ENCODE results near the gene GTPBP6. TPM values are rescaled to one million over a fixed set of nuclear protein-coding genes. Genes with fewer than 3 reads are reported as not detected.
"Not testable (repeated sequence)": the region's sequence is repeated elsewhere in the genome, so short reads cannot be mapped to it uniquely, and the experiment has no call there.

GTPBP6 gene
- total RNA-seq, 2 experiments from 2014 or later, result 60.0 to 62.4 TPM

DNA sequence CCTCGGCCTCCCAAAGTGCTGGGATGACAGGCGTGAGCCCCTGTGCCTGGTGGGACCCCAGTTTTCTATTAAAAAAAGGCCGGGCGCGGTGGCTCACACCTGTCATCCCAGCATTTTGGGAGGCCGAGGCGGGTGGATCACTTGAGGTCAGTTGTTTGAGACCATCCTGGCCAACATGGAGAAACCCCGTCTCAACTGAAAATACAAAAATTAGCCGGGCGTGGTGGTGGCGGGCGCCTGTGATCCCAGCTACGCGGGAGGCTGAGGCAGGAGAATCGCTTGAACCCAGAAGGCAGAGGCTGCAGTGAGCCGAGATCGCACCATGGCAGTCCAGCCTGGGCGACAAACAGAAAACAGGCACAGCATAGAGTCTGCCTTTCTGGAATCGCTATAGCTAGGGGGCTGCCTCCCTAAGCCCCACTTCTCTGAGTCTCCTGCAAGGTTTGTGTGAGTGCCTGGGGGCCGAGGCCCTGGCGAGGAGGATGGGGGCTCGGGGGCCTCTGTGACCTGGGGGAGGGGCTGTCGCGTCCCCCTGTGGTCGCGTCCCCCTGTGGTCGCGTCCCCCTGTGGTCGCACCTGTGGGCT, 11.6 kb upstream of the GTPBP6 start:
- H3K4me3 Mint-ChIP-seq; DNase-seq; H3K9me3 Mint-ChIP-seq; H3K27ac Mint-ChIP-seq; H3K36me3 Mint-ChIP-seq; intact Hi-C loops (cut with micrococcal nuclease); CTCF ChIA-PET; H3K4me1 Mint-ChIP-seq (ENCODE audit: low read depth); H3K27me3 Mint-ChIP-seq; POLR2A ChIA-PET: not testable (repeated sequence)

GRCh38 chrX:329291-329910, 10.8 kb upstream of the GTPBP6 start:
- Mint-ChIP-seq H3K9me3 (no peaks in the 10 kb centered on the region), H3K4me1 (ENCODE audit: low read depth) (peaks cover 2% of the 10 kb centered on the region), H3K36me3 (peaks cover 2% of the 10 kb centered on the region), H3K27me3 (peaks cover 1% of the 10 kb centered on the region), H3K4me3 (no peak overlapping the region), H3K27ac (no peak overlapping the region)
- CTCF ChIA-PET, result no interaction called here
- POLR2A ChIA-PET, result no interaction called here
- no peak for DNase-seq
- intact Hi-C loops (cut with micrococcal nuclease), result no loop called here

DNA sequence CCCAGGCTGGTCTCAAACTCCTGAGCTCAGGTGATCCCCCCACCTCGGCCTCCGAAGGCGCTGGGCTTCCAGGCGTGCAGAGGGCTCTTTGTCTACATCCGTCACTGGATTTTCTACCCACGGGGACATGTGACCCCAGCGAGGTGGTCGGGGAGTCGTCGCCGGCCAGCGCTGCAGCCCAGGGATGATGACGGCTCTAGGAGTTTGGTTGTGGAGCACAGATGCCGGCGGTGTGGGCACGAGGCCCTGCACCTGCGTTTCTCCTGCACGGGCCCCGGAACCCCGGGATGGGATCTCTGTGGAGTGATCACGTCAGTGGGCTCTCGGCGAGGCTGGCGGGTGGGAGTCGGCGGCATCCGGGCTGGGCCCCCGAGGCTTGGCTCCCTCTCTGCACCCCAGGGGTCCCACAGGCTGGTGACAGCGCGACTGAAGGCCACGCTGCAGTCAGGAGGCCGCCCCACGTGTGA, 9.1 kb upstream of the GTPBP6 start:
- no peak overlapping the region for H3K27ac Mint-ChIP-seq
- peaks cover 7% of the 10 kb centered on the region for H3K4me1 Mint-ChIP-seq (ENCODE audit: low read depth)
- H3K36me3 Mint-ChIP-seq, result no peaks in the 10 kb centered on the region
- intact Hi-C loops (cut with micrococcal nuclease), result no loop called here
- peaks cover 1% of the 10 kb centered on the region for H3K27me3 Mint-ChIP-seq
- POLR2A ChIA-PET, result no interaction called here
- H3K9me3 Mint-ChIP-seq, result no peaks in the 10 kb centered on the region
- no peak for DNase-seq
- CTCF ChIA-PET, result no interaction called here
- H3K4me3 Mint-ChIP-seq, result no peak overlapping the region

GRCh38 chrX:324664-325063, 6.1 kb upstream of the GTPBP6 start:
- peaks cover 14% of the 10 kb centered on the region for H3K4me1 Mint-ChIP-seq (ENCODE audit: low read depth)
- H3K4me3 Mint-ChIP-seq; DNase-seq; CTCF ChIA-PET; H3K27ac Mint-ChIP-seq; H3K36me3 Mint-ChIP-seq; intact Hi-C loops (cut with micrococcal nuclease); H3K9me3 Mint-ChIP-seq; POLR2A ChIA-PET; H3K27me3 Mint-ChIP-seq: not testable (repeated sequence)

GRCh38 chrX:323721-324628, 5.4 kb upstream of the GTPBP6 start:
- no peaks in the 10 kb centered on the region for H3K36me3 Mint-ChIP-seq
- H3K9me3 Mint-ChIP-seq, result no peaks in the 10 kb centered on the region
- peak overlapping the region; percentile 15 for H3K27ac Mint-ChIP-seq
- intact Hi-C loops (cut with micrococcal nuclease), result no loop called here
- DNase-seq, result peak; percentile 51
- no peaks in the 10 kb centered on the region for H3K27me3 Mint-ChIP-seq
- ChIA-PET CTCF (no interaction called here), POLR2A (no interaction called here)
- H3K4me1 Mint-ChIP-seq (ENCODE audit: low read depth), result peaks cover 14% of the 10 kb centered on the region
- peak overlapping the region; percentile 49 for H3K4me3 Mint-ChIP-seq

DNA sequence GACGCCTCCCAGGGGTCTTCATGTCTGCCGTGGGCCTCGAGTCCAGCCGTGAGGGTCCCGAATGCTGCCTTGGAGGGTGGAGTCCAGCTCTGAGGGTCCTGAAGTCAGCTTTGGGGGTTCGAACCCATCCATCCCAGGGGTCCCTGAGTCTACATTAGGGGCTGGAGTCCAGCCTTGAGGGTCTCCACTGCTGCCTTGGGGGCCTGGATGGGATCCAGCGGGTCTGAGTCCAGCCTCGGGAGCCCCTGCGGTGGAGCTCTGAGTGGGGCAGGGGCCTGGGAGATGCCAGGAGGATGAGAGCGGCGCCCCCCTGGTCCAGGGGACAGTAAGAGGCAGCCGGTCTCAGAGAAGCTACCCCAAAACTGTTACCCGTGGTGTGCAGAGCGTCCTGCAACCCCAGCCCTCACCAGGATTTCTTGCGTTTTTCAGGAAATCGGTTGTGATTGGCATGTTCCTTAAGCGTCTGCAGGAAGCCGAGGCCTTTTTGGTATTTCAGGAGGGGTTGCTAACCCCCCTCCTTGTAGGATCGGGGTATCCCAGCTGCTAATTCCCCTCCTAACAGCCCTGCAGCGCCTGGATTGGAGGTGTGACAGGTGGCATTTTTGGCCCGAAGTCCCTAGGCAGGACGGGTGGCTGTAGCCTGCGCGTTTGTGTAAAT, 1.7 kb upstream of the GTPBP6 start:
- H3K4me3 Mint-ChIP-seq, result peak overlapping the region; percentile 81
- CTCF ChIA-PET, result no interaction called here
- peak overlapping the region; percentile 77 for H3K27ac Mint-ChIP-seq
- peaks cover 25% of the 10 kb centered on the region for H3K4me1 Mint-ChIP-seq (ENCODE audit: low read depth)
- POLR2A ChIA-PET, result no interaction called here
- H3K36me3 Mint-ChIP-seq, result peaks cover 6% of the 10 kb centered on the region
- peak; percentile 28 for DNase-seq
- intact Hi-C loops (cut with micrococcal nuclease), result no loop called here
- no peaks in the 10 kb centered on the region for H3K27me3 Mint-ChIP-seq
- no peaks in the 10 kb centered on the region for H3K9me3 Mint-ChIP-seq

- H3K27me3 Mint-ChIP-seq, result no peaks in the 10 kb centered on the region
- H3K4me1 Mint-ChIP-seq (ENCODE audit: low read depth), result peaks cover 23% of the 10 kb centered on the region
- H3K4me3 Mint-ChIP-seq, result peak overlapping the region; percentile 81
- intact Hi-C loops (cut with micrococcal nuclease), result loop anchor here (2.0 kb wide), 4 partner anchors 889 to 1341 kb away; partner anchors contain the start of genes ASMTL and SLC25A6
- CTCF ChIA-PET, result no interaction called here
- no peaks in the 10 kb centered on the region for H3K9me3 Mint-ChIP-seq
- H3K36me3 Mint-ChIP-seq, result peaks cover 6% of the 10 kb centered on the region
- POLR2A ChIA-PET, result no interaction called here
- peak; percentile 20 for DNase-seq
- peak overlapping the region; percentile 77 for H3K27ac Mint-ChIP-seq
Observed at GRCh38 chrX:319579-320125, 1.1 kb upstream of the GTPBP6 start.

- peak overlapping the region; percentile 99 for H3K27ac Mint-ChIP-seq
- intact Hi-C loops (cut with micrococcal nuclease), result loop anchor here (1.0 to 2.0 kb wide), 7 partner anchors 35 to 1343 kb away; partner anchors contain the start of genes ASMTL and SLC25A6
- peak overlapping the region; percentile 91 for H3K4me3 Mint-ChIP-seq
- H3K4me1 Mint-ChIP-seq (ENCODE audit: low read depth), result peaks cover 20% of the 10 kb centered on the region
- POLR2A ChIA-PET, result no interaction called here
- DNase-seq, result peak; percentile 99
- peaks cover 14% of the 10 kb centered on the region for H3K36me3 Mint-ChIP-seq
- H3K27me3 Mint-ChIP-seq, result no peaks in the 10 kb centered on the region
- no peaks in the 10 kb centered on the region for H3K9me3 Mint-ChIP-seq
- CTCF ChIA-PET, result no interaction called here
Observed at GRCh38 chrX:318068-318738, 393 bp downstream of the GTPBP6 start.

- H3K9me3 Mint-ChIP-seq, result no peaks in the 10 kb centered on the region
- peaks cover 16% of the 10 kb centered on the region for H3K4me1 Mint-ChIP-seq (ENCODE audit: low read depth)
- H3K27me3 Mint-ChIP-seq, result no peaks in the 10 kb centered on the region
- ChIA-PET CTCF (no interaction called here), POLR2A (no interaction called here)
- H3K36me3 Mint-ChIP-seq, result peaks cover 17% of the 10 kb centered on the region
- intact Hi-C loops (cut with micrococcal nuclease), result loop anchor here (1.0 to 2.0 kb wide), 7 partner anchors 34 to 1343 kb away; partner anchors contain the start of genes ASMTL and SLC25A6
- peak overlapping the region; percentile 91 for H3K4me3 Mint-ChIP-seq
- DNase-seq, result no peak
- H3K27ac Mint-ChIP-seq, result peak overlapping the region; percentile 99
Observed at GRCh38 chrX:317424-318067, 1.1 kb downstream of the GTPBP6 start.

GRCh38 chrX:316351-317325, 2.0 kb downstream of the GTPBP6 start:
- Mint-ChIP-seq H3K4me3 (peak overlapping the region; percentile 48), H3K27me3 (no peaks in the 10 kb centered on the region), H3K4me1 (ENCODE audit: low read depth) (peaks cover 15% of the 10 kb centered on the region), H3K27ac (peak overlapping the region; percentile 62), H3K36me3 (peaks cover 22% of the 10 kb centered on the region), H3K9me3 (no peaks in the 10 kb centered on the region)
- intact Hi-C loops (cut with micrococcal nuclease), result no loop called here
- ChIA-PET POLR2A (no interaction called here), CTCF (no interaction called here)
- no peak for DNase-seq
